Thymus (tissue), 11 donors: ENCODE measurements around the gene NHERF2. TPM values are rescaled to one million over a fixed set of nuclear protein-coding genes. Genes with fewer than 3 reads are reported as not detected.

Experiments used
- DNase-seq, 9 donors: peaks; one replicate each; pipeline ENCODE4 v3.0.0-alpha.2; 2013; ENCODE audit warnings: low spot score in 9 of 9, low read depth in 6 of 9, missing footprints in 1 of 9
- H3K27ac ChIP-seq, 2 donors: one replicate each; pipeline ENCODE4 v1.5.1; 2013; ENCODE audit warnings: control low read depth in 1 of 2, low read depth in 1 of 2, low read length in 1 of 2, mild to moderate bottlenecking in 1 of 2, moderate library complexity in 1 of 2
- H3K27me3 ChIP-seq, 2 donors: one replicate each; pipeline ENCODE4 v1.5.1; 2013; ENCODE audit warnings: low read length in 1 of 2; ENCODE audit not compliant: control insufficient read depth in 2 of 2, insufficient read depth in 1 of 2
- H3K36me3 ChIP-seq, 2 donors: one replicate each; pipeline ENCODE4 v1.5.1; 2013; ENCODE audit warnings: low read length in 1 of 2, mild to moderate bottlenecking in 1 of 2, moderate library complexity in 1 of 2; ENCODE audit not compliant: control insufficient read depth in 2 of 2, insufficient read depth in 2 of 2
- H3K4me1 ChIP-seq, 2 donors: one replicate each; pipeline ENCODE4 v1.5.1; 2013; ENCODE audit warnings: low read length in 2 of 2; ENCODE audit not compliant: control insufficient read depth in 2 of 2, insufficient read depth in 2 of 2
- H3K4me3 ChIP-seq, 2 donors: one replicate each; pipeline ENCODE4 v1.5.1; 2013; ENCODE audit warnings: low read length in 2 of 2, control low read depth in 1 of 2, mild to moderate bottlenecking in 1 of 2
- H3K9me3 ChIP-seq, 2 donors: one replicate each; pipeline ENCODE4 v1.5.1; 2013; ENCODE audit warnings: low read length in 1 of 2, mild to moderate bottlenecking in 1 of 2; ENCODE audit not compliant: control insufficient read depth in 2 of 2, insufficient read depth in 1 of 2
- WGBS: extraction: QIAGEN DNeasy Blood & Tissue Kit; methylation state at CpG from one replicate; pipeline ENCODE4 v1.1.7; 2013; 5-methylcytosine and 5-hydroxymethylcytosine counted together
- polyA plus RNA-seq: library from polyadenylated mRNA; stranded (reverse); fragments of 200-250 nt; gene quantifications from one replicate; pipeline ENCODE4 v1.2.3, GENCODE V29; 2013
- total RNA-seq: library from RNA; stranded (reverse); fragments of 120-200 nt; gene quantifications from one replicate; pipeline ENCODE4 v1.2.4, GENCODE V29; 2013
- donor health status: healthy.

The NHERF2 gene
- total and polyA plus RNA-seq, 2 donors, result 6.3 to 23.4 TPM

DNA sequence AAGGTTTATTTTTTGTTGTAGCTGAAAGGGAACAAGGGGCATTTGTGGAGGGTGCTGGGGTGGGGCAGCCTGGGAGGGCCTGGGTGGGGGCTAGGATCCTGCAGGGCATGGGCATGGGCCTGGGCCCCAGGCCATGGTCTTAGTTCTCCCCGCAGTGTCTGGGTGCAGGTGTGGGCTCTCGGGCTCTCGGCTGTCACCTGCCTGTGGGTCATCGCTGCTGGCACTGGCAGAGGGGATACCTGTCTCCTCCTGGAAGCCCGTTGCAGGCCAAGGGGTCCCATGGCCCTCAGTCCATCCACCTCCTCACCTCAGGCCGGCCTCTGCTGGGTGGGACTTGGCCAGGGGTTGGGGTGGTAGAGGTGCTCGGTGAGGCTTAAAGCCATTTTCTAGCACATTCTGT, 51.4 kb downstream of the NHERF2 start:
- Histone ChIP-seq H3K36me3 (peaks cover 67 to 88% of the 10 kb centered on the region in 2 donors), H3K27ac (no peak overlapping the region), H3K27me3 (no peaks in the 10 kb centered on the region), H3K4me3 (no peak overlapping the region), H3K4me1 (peaks cover 0 to 24% of the 10 kb centered on the region in 2 donors), H3K9me3 (no peaks in the 10 kb centered on the region)
- 97% methylated on average over 7 of the region's 7 CpGs for WGBS
- no peak for DNase-seq

DNA sequence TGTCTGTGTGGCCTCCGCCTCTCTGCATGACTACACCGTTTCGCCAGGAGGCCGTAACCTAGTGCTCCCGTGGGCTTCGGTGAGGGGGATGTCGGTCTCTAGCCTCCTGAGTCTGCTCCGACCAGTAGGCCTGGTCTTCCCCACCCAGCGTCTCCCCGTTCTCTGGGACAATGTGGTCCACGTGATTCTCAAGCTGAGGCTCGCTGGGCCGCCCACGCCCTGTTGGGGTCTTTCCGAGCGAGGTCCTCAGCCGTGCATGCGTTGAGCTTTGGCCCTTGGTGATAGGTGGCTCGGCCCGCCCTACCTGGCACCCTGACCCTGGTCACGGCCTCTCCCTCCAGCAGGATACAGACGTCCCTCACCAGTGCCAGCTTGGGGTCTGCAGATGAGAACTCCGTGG, 52.0 kb downstream of the NHERF2 start:
- H3K9me3 ChIP-seq, result no peaks in the 10 kb centered on the region
- DNase-seq, result no peak
- peaks cover 0 to 30% of the 10 kb centered on the region in 2 donors for H3K4me1 ChIP-seq
- H3K4me3 ChIP-seq, result no peak overlapping the region
- H3K27ac ChIP-seq, result no peak overlapping the region
- H3K27me3 ChIP-seq, result no peaks in the 10 kb centered on the region
- 98% methylated on average over 23 of the region's 23 CpGs for WGBS
- peaks cover 61 to 87% of the 10 kb centered on the region in 2 donors for H3K36me3 ChIP-seq

DNA sequence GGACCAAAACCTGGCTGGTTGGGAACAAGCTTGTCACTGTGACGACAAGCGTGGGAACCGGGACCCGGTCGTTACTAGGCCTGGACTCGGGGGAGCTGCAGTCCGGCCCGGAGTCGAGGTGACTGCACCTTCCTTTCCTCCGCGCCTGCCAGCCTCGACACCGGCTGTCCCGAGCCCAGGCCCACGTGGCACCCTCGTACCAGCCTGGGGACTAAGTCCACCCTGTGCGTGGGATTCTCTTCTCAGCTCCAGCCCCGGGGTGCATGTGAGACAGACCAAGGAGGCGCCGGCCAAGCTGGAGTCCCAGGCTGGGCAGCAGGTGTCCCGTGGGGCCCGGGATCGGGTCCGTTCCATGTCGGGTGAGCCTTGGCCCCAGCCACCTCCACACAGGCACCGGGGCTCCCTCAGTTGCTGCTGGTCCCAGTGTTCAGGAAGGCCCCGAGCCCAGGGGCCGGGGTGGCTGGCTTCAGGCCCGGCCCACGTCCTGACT, 52.7 kb downstream of the NHERF2 start:
- H3K27ac ChIP-seq, result no peak overlapping the region
- H3K9me3 ChIP-seq, result no peaks in the 10 kb centered on the region
- H3K36me3 ChIP-seq, result peaks cover 61 to 87% of the 10 kb centered on the region in 2 donors
- H3K4me3 ChIP-seq, result no peak overlapping the region
- DNase-seq, result no peak
- peaks cover 0 to 36% of the 10 kb centered on the region in 2 donors for H3K4me1 ChIP-seq
- H3K27me3 ChIP-seq, result no peaks in the 10 kb centered on the region
- WGBS, result 95% methylated on average over 30 of the region's 30 CpGs

DNA sequence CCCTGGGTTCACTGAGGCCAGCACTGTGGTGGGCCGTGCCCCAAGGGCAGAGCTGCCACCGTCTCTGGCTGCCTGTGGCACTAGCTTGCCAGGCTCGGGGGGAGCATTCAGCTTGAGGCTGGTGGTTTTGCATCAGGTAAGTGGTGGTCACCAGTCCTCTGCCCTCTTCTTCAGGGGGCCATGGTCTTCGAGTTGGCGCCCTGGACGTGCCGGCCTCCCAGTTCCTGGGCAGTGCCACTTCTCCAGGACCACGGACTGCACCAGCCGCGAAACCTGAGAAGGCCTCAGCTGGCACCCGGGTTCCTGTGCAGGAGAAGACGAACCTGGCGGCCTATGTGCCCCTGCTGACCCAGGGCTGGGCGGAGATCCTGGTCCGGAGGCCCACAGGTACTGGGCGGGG, 53.3 kb downstream of the NHERF2 start:
- no peaks in the 10 kb centered on the region for H3K27me3 ChIP-seq
- DNase-seq, result no peak
- no peaks in the 10 kb centered on the region for H3K9me3 ChIP-seq
- no peak overlapping the region for H3K27ac ChIP-seq
- peaks cover 62 to 89% of the 10 kb centered on the region in 2 donors for H3K36me3 ChIP-seq
- no peak overlapping the region for H3K4me3 ChIP-seq
- 98% methylated on average over 16 of the region's 16 CpGs for WGBS
- peaks cover 0 to 39% of the 10 kb centered on the region in 2 donors for H3K4me1 ChIP-seq

DNA sequence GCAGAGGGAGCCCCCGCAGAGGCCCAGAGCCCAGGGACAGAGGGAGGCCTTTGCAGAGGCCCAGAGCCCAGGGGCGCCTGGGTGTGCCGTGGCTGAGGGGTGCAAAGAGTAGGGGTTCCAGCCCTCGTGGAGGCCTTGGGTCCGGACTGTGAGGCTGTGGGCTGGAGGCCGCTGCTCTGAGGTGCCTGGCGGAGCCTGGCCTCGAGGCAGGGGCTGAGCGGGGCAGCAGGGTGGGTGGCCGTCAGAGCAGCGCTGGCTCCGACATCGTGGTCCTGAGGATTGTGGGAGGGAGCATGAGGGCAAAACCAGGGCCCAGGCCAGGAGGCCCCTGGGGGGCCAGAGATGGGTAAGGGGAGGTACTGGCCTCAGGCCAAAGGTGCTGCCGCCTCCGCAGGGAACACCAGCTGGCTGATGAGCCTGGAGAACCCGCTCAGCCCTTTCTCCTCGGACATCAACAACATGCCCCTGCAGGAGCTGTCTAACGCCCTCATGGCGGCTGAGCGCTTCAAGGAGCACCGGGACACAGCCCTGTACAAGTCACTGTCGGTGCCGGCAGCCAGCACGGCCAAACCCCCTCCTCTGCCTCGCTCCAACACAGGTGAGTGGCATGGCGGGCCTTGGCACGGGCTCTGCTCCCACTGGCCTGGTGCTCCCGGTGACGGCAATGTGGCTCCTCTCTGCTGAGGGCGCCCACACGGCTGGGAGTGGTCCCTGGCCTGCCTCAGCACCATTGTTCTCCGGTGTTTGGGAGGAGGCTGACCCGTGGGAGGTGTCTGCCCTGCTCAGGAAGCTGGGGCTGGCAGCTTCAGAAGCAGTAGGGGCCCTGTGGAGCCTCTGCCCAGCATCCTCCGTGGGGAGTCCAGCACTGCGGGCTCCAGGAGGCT, 54.7 kb downstream of the NHERF2 start:
- Histone ChIP-seq H3K27me3 (no peaks in the 10 kb centered on the region), H3K4me3 (no peak overlapping the region), H3K9me3 (no peaks in the 10 kb centered on the region), H3K36me3 (peaks cover 60 to 91% of the 10 kb centered on the region in 2 donors), H3K27ac (peak overlapping the region in 1 of 2 donors; percentile 17), H3K4me1 (peaks cover 0 to 39% of the 10 kb centered on the region in 2 donors)
- WGBS, result 94% methylated on average over 35 of the region's 35 CpGs
- DNase-seq, result no peak

DNA sequence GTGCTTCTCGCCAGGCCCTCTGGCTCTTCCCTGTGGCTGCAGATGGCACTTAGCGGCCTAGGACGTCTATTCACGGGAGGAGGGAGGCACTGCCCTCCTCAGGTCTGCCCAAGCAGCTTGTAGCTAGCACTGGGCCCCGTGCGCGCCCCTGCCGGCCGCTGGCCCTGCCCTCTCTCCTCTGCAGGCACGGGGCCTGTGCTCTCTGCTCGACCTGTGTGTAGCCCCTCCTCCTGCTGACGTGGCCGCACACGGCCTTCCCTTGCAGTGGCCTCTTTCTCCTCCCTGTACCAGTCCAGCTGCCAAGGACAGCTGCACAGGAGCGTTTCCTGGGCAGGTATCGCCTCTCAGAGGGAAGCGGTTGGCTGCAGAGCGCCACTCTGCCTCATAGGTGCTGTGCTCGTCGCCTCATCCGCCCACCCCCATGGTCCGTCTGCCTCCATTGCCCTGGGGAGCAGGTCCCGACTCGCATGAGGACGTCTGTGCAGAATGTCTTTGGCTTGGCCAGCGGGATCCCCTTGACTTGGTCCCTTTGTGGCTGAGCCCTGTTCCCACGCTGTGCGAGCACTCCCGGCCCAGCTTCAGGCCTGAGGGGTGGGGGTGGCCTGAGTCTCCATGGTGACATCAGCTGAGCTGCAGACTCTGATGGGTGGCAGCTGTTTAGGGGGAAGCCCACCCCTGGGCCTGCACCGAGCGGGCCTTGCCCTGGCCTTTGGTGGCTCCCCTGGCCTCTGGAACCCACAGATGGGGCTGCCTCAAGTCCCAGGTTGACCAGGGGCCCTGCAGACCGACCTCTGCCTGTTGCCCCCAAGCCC, 55.7 kb downstream of the NHERF2 start:
- Histone ChIP-seq H3K36me3 (peaks cover 62 to 92% of the 10 kb centered on the region in 2 donors), H3K9me3 (no peaks in the 10 kb centered on the region), H3K4me1 (peaks cover 0 to 39% of the 10 kb centered on the region in 2 donors), H3K27ac (peak overlapping the region; percentile 38 to 48), H3K27me3 (no peaks in the 10 kb centered on the region), H3K4me3 (no peak overlapping the region)
- 95% methylated on average over 32 of the region's 32 CpGs for WGBS
- no peak for DNase-seq

DNA sequence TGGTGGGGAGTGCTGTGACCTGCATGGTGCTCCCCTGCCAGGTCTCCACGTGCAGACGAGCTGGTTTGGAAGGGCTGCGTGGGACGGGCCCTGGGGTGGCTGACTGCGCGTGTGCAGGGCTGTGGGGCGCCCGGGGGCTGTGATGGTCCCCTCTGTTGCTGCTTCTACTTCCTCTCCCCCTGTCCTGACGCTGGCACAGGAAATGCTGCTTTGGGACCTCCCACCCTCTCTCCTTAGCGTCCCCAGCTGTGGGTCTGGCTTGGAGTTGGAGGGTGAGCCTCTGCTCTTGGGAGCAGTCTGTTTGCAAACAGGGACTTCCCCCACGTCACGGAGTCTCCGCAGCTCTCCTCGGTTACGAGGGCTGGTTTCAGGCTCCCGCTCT, 56.3 kb downstream of the NHERF2 start:
- DNase-seq, result peak; percentile 9 to 78 (median 35)
- Histone ChIP-seq H3K4me3 (no peak overlapping the region), H3K27me3 (no peaks in the 10 kb centered on the region), H3K36me3 (peaks cover 63 to 92% of the 10 kb centered on the region in 2 donors), H3K9me3 (no peaks in the 10 kb centered on the region), H3K4me1 (peaks cover 0 to 39% of the 10 kb centered on the region in 2 donors), H3K27ac (peak overlapping the region in 1 of 2 donors; percentile 48)
- 73% methylated on average over 16 of the region's 16 CpGs for WGBS

DNA sequence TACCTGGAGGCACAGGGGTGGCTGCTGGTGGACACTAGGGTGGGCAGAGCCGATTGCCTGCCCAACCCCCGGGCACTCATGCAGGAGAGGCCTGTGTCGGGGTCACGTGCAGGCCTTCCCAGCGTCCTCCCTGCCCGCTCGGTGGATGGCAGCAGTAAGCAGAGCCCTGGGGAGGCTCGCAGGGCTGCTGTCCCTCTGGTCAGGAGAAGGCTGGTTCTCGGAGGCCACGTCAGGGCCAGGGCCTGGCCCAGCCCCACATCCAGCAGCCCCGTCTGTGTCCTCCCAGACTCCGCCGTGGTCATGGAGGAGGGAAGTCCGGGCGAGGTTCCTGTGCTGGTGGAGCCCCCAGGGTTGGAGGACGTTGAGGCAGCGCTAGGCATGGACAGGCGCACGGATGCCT, 56.7 kb downstream of the NHERF2 start:
- Histone ChIP-seq H3K36me3 (peaks cover 67 to 95% of the 10 kb centered on the region in 2 donors), H3K9me3 (no peaks in the 10 kb centered on the region), H3K27ac (peak overlapping the region in 1 of 2 donors; percentile 48), H3K4me1 (peaks cover 0 to 39% of the 10 kb centered on the region in 2 donors), H3K4me3 (no peak overlapping the region), H3K27me3 (no peaks in the 10 kb centered on the region)
- no peak for DNase-seq
- 94% methylated on average over 19 of the region's 19 CpGs for WGBS
